HG03135 (cell line): ENCODE results near the gene PFDN1.

ENCODE experiments used
- ATAC-seq: cut with Tn5 transposase; IDR thresholded peaks from one replicate; pipeline ENCODE4 v1.9.1; 2021; ENCODE audit warnings: mild to moderate bottlenecking, moderate library complexity; ENCODE audit not compliant: unreplicated experiment

PFDN1 gene

DNA sequence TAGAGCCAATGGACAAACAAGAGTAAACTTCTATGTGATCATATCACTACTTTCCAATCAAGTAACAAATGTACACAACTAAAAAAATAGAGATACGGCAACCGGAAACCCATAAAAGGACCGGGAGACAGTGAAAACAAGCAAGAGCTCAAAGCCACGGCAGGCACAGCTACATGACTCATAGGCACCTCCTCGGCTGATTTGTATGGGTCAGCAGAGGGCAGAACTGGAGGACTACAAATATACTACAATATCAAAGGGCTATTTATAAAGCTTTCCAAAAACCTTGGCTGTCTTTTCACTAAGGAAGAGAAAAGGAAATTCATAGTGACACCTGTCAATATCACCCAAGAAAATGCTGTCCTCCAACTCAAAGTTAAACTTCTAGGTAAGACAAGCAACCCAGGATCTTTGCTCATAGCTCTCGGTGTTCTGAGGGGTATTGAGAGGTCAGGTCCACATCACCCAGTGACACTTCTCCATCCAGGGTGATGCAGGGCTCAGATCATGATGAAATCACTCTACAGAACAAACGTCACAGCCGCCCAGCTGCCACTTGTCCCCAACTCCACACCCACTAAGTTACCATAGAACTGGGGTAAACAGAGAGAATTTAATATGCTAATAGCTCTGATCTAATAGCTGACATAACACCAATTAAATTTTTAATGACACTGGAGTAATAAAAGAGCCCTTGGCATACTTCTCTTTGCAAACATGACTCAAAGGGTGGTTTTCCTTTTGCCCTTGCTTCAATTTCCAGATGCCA lies 41.3 kb downstream of the PFDN1 start:
- ATAC-seq = no peak

DNA sequence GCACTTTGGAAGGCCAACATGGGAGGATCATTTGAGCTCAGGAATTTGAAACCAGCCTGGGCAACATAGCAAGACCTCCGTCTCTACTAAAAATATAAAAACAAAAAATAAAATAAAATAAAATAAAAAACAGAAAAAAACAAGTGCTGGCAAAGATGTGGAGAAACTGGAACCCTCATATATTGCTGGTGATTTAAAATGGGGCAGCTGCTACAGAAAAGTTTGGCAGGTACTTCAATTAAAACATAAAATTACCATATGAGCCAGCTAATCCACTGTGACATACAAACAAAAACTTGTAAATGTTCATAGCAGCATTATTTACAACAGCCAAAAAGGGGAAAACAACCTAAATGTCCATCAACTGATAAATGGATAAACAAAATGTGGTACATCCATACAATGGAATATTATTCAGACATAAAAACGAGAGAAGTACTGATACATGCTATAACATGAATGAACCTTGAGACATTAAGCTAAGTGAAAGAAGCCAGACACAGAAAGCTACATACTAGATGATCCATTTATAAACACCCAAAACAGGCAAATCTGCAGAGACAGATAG lies 42.7 kb downstream of the PFDN1 start:
- ATAC-seq = no peak

- no peak for ATAC-seq
Measured at GRCh38 chr5:140259500-140259899, 43.4 kb downstream of the PFDN1 start.

- no peak for ATAC-seq
Measured at GRCh38 chr5:140258873-140259272, 44.0 kb downstream of the PFDN1 start.

DNA sequence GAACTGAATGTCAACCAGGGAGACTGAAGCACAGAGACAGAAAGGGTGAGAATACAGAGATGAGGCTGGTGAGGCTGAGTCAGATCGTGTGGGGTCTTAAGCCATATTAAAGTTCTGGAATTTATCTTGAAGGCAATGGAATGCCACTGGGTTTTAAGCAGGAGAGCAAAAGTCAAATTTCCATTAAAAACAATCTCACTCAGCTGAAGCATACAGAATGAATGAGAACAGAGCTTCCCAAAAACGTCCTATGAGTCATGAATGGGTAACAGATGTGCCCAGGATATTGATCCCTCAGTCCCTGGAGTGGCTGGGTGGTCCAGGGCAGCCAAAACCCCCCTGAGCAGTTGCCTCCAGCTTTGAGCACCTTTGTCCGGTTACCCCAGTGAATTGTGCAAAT lies 44.9 kb downstream of the PFDN1 start:
- no peak for ATAC-seq

DNA sequence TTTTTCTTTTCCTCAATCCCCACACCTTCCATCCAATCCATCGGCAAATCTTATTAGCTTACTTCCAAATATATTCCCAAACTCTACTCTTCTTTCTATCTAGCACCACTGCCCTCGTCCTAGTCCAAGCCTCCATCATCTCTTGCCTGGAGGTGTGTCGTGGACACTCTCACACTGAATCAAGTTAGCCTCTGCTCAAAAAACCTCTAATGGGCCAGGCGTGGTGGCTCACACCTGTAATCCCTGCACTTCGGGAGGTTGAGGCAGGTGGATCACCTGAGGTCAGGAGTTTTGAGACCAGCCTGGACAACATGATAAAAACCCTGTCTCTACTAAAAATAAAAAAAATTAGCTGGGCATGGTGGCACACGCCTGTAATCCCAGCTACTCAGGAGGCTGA lies 46.2 kb downstream of the PFDN1 start:
- ATAC-seq = no peak

DNA sequence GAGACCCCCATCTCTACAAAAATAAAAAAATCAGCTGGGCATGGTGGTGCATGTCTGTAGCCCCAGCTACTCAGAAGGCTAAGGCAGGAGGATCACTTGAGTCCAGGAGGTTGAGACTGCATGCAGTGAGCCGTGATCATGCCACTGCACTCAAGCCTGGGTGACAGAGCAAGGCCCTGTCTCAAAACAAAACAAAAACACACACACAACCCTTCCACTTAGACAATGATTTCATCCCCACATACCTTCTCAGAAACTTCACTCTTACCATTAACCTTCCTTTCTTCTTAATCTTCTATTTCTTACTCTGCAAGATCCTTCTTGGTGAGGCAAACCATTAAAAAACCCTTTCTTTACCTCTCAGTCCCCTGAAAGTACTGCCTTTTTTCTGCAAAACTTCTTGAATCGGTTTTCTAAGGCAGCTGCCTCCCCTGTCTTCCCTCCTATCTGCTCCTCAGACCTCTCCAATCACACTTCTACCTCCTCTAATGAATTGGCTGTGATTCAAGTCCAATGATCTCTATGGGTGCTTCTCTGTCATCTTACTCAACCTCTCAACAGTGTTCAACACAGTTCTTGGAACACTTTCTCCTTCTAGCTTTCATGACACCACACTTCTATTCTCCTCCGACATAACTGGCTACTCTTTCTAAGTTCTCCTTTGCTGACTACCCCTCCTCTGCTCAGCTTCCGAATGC lies 47.3 kb downstream of the PFDN1 start:
- ATAC-seq = no peak

DNA sequence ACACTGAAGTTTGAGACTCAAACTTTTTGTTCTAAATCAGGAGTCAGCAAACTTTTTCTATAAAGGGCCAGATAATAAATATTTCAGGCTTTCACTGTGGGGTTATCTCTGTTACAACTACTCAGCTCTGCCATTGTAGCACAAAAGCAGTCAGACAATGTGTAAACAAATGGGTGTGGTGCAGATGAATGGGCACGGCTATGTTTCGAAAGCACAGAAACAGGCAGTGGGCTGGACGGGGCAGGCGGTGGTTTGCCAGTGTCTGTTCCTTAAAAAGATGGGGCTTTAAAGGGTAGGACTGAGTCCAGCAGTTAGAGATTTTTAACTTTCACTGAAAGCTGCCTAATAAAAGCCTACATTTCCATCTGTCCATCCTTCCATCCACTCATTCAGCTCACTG lies 48.9 kb downstream of the PFDN1 start:
- no peak for ATAC-seq

- no peak for ATAC-seq
Measured at GRCh38 chr5:140252470-140253126, 50.3 kb downstream of the PFDN1 start.

DNA sequence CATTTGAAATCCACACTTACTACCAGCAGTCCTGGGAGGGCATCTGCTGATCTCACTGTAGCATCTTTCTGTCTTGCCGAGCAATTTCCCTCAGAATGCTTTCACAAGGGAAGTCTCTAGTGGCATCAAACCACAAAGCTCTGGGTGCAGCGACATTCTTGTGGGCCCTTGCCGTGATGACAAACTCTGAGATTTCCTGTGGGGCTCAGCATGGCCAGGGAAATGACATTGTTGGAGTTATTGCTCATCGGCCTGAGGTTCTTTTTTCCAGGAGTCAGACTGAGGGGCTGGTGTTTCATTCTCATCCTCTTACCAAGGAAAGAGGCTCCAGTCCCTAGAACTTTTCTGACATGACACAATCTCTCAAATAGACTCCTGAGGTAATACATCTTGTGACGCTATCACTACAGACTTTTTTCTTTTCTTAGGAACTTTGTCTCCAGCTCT lies 51.4 kb downstream of the PFDN1 start:
- ATAC-seq = peak; percentile 63

- ATAC-seq = no peak
Measured at GRCh38 chr5:140250386-140250785, 52.5 kb downstream of the PFDN1 start.

DNA sequence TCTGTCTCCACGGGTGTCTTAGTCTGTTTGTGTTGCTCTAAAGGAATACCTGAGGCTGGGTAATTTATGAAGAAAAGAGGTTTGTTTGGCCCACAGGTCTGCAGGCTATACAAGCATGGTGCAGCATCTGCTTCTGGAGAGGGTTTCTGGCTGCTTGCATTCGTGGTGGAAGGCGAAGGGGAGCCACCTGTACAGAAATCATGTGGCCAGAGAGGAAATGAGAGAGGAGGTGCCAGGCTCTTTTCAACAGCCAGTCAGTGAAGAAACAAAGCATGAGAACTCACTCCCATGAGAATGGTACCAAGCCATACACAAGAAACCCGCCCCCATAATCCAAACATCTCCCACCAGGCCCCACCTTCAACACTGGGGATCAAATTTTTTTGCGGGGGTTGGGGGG lies 53.4 kb downstream of the PFDN1 start:
- no peak for ATAC-seq

GRCh38 chr5:140248414-140248813 lies 54.5 kb downstream of the PFDN1 start:
- no peak for ATAC-seq

- ATAC-seq = no peak
Measured at GRCh38 chr5:140246378-140247122, 56.4 kb downstream of the PFDN1 start.

- no peak for ATAC-seq
Measured at GRCh38 chr5:140245926-140246325, 57.0 kb downstream of the PFDN1 start.

DNA sequence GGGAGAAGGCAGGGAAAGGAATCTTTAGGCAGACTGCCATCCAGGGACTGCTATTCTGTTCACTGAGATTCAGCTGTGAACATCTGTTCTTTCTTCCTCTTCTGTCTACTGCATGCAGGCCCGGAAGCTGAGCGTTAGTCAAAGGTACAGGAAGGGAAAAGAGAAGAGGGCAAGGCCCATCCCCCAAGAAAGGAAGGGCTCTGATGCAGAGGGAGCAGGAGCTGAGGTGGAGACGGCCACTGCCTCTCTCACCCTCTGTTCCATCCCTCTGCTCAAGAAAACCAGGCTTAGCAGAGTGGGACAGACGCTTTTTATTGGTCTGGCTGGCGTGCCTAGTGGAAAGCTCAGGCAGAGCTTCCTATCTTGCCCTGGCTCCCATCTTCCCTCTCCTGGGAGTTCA lies 57.6 kb downstream of the PFDN1 start:
- no peak for ATAC-seq

DNA sequence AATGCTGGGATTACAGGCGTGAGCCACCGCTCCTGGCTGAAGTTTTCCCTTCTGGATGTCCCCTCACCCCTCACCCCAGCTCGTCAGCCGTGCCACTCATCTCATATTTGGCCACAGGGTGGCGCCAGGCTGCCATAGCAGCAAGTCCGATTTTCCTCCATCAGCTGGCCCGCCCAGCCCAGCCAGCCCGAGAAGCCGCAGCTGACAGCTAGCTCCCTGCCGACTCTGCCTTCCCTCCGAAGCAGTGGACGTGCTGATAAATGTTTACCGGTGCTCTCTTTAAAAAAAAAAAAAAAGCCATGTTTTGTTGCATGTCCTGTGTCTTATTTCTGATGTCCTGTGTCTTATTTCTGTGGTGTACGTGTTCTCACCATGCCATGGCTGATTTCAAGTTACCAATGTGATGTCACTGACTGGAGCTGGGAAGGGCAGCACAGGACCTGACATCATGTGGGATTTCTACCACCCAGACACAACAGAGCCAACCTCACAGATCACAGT lies 58.3 kb downstream of the PFDN1 start:
- peak; percentile 62 for ATAC-seq

- ATAC-seq = no peak
Measured at GRCh38 chr5:140243706-140244250, 59.1 kb downstream of the PFDN1 start.

GRCh38 chr5:140242890-140243585 lies 59.9 kb downstream of the PFDN1 start:
- no peak for ATAC-seq

GRCh38 chr5:140242099-140242498 lies 60.8 kb downstream of the PFDN1 start:
- ATAC-seq = no peak
